Memory B cell (primary cell): Measurements from ENCODE around the gene NDC1.

Experiments
- ATAC-seq: fragments of 150-1000 bp; cut with Tn5 transposase; 2 replicates; pipeline ENCODE4 v1.10.0; 2021; ENCODE audit warnings: low read depth, mild to moderate bottlenecking, moderate library complexity
- DNase-seq, 2 donors: peaks; one replicate each; pipeline ENCODE4 v3.0.0; 2022; ENCODE audit warnings: low spot score in 2 of 2
- H3K27ac Mint-ChIP-seq: one replicate; pipeline ENCODE4 v1.8.0; 2022; ENCODE audit warnings: mild to moderate bottlenecking, moderate library complexity, mixed read lengths
- H3K27me3 Mint-ChIP-seq: one replicate; pipeline ENCODE4 v1.8.0; 2022; ENCODE audit warnings: mixed read lengths
- H3K36me3 Mint-ChIP-seq: one replicate; pipeline ENCODE4 v1.8.0; 2022; ENCODE audit warnings: mild to moderate bottlenecking, mixed read lengths
- H3K4me1 Mint-ChIP-seq: one replicate; pipeline ENCODE4 v1.8.0; 2022; ENCODE audit warnings: mixed read lengths
- H3K4me3 Mint-ChIP-seq: one replicate; pipeline ENCODE4 v1.8.0; 2022; ENCODE audit warnings: mild to moderate bottlenecking, moderate library complexity, mixed read lengths
- H3K9me3 Mint-ChIP-seq: one replicate; pipeline ENCODE4 v1.8.0; 2022; ENCODE audit warnings: mixed read lengths

Gene NDC1

DNA sequence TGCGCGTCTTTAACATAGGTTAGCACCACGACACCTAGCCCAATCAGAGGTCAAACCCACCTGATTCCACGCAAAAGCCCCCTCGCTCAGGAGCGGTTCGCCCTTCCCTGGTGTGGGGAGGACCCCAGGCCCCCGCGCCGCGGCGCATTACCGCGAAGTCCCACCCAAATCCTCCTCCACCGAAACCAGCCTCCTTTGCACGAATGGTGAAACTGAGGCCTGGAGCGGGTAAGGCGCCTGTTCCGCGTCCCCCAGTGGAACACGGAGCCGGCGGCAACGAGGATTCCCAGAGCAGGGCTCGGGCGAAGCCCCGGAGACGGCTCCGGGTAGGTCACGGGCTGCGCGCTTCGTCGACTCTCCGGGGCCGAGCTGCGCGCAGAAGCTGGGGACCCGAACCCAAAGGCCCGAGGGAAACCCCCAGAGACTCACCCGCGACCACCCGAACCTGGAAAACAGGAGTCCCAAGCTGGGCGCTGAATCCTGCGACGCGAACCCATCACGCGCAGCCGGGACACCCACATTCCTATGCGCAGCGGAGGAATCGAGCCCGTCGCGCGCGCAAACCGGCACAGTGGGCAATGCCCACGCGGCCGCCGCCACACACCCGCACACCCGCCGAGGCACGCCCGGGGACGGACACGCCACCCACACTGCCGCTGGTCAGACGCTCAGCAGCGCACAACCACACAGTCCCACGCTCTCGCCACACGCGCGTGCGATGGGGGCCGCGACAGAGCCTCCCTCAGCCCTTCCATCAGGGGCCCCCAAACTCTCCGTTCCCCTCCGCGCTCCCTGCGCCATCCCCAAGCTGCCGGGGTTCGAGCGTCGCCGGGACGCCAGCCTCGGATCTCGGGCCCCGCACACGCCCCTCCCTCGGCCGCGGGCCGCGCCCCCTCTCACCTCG lies 99.6 kb downstream of the NDC1 start:
- Mint-ChIP-seq H3K4me1 (no peaks in the 10 kb centered on the region), H3K27me3 (peaks cover 20% of the 10 kb centered on the region), H3K27ac (no peak overlapping the region), H3K9me3 (peaks cover 8% of the 10 kb centered on the region), H3K36me3 (peaks cover 9% of the 10 kb centered on the region), H3K4me3 (peak overlapping the region; percentile 62)
- ATAC-seq = no peak
- DNase-seq = peak in 1 of 2 donors; percentile 19

DNA sequence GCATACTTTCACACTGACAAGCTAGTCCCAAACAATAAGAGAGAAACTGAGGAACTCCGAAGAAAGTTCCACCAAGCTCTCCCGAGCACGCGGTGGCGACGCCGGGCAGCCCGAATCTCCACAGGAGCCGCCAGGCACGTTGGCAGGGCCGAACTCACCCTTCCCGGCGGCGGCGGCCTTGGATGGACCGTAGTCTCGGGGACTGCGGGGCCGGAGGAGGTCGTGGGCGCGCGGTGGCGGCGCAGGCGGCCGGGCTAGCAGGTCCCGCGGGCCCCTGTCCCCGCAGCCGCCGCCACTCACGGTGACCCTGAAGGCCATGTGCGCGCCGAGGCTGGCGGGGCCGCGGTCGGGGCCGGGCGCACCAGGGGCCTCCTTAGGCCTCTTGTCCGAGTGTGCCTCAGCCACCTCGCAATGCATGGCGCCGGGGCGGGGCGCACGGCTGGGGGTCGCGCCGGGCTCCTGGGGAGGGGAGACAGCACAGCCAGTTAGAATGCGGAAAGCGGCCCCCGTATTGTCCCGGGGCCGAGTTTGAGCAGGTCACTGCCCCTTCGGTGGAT lies 100.4 kb downstream of the NDC1 start:
- no peak overlapping the region for H3K27ac Mint-ChIP-seq
- H3K4me1 Mint-ChIP-seq = no peaks in the 10 kb centered on the region
- H3K27me3 Mint-ChIP-seq = peaks cover 14% of the 10 kb centered on the region
- H3K9me3 Mint-ChIP-seq = peaks cover 5% of the 10 kb centered on the region
- no peak for DNase-seq
- no peak for ATAC-seq
- peak overlapping the region; percentile 24 for H3K4me3 Mint-ChIP-seq
- peaks cover 5% of the 10 kb centered on the region for H3K36me3 Mint-ChIP-seq

DNA sequence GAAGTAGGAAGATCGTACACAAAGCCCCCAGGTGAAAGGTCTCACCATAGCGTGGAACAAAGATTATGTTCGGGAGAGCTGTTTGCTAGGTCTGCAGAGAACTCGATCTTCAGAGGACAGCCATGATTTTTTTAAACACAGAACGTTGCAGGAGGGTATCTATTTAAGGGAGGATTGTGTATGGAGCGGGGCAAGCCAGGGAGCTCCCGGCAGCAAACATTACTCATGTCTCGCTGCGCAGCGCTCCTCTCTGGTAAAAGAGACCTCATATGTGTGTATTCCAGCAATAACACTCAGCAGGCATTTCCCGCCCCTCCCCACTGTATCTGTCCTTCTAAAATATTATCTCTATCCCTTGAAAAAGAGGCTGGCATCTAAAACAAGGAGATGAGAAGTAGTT lies 101.8 kb downstream of the NDC1 start:
- DNase-seq (no peak), ATAC-seq (no peak)
- Mint-ChIP-seq H3K27me3 (peaks cover 10% of the 10 kb centered on the region), H3K4me3 (no peak overlapping the region), H3K9me3 (no peaks in the 10 kb centered on the region), H3K4me1 (no peaks in the 10 kb centered on the region), H3K27ac (no peak overlapping the region), H3K36me3 (no peaks in the 10 kb centered on the region)

DNA sequence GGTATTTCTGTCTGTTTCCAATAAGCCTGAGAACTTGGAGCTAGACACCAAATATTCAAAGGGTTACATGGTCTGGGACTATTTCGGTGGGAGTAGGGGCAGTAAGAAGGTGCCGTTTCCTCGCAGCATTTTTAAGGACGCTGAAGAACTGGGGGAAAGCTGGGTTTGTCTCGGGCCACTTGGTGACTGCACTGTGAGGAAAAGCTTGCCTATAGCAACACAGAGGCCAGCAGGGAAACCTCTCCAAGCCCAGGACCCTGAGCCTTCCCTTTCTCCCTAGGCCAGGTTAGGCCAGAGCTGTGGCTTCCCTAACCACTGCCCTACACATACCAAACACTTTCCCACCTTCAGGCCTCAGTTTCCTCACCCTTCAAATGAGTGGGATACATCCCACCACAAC lies 102.4 kb downstream of the NDC1 start:
- DNase-seq (no peak), ATAC-seq (no peak)
- Mint-ChIP-seq H3K4me3 (no peak overlapping the region), H3K27me3 (peaks cover 10% of the 10 kb centered on the region), H3K36me3 (no peaks in the 10 kb centered on the region), H3K4me1 (no peaks in the 10 kb centered on the region), H3K9me3 (no peaks in the 10 kb centered on the region), H3K27ac (no peak overlapping the region)

DNA sequence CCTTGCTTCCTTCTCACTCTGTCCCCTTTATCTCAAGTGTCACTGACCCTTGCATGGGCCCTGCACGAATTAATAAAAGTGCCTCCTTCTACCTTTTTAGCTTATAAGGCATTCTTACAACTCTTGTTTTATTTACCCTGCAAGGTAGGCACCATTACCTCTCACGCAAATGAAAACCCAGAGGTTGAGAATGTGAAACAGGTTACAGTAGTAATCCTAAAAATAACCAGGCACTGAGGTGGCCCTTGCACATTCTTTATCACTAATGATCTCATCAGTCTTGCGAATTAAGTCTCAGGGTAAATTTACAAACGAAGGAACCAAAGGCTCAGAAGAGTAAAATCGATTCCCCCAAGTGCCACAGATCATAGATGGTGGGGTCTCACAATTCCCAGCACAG lies 102.8 kb downstream of the NDC1 start:
- H3K27me3 Mint-ChIP-seq = peaks cover 10% of the 10 kb centered on the region
- no peak overlapping the region for H3K4me3 Mint-ChIP-seq
- no peaks in the 10 kb centered on the region for H3K9me3 Mint-ChIP-seq

DNA sequence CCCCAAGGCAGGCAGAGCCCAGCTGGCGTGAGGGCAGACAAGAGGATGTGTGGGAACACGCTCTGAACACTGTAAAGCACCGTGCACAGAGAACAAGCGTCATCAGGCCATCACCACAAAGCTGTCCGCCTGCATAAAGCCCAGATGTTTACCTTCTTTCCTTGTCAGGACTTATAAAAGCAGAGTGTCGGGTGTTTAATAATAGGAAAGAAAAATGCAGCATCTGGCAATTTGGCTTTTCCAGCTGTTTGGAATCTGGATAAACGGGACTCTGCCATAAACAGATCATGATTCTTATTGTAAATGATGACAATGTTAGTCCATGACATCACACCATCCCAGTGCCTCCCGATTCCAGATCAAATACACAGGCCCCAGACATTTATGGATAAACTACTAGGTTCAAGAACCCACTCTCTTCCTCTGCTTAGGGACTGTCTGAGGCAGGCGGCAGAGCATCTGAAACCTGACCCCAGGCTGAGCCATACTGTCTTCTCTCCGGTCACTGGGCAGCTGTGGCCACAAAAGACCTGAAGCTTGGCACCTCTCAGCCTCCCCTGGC lies 103.4 kb downstream of the NDC1 start:
- Mint-ChIP-seq H3K4me1 (no peaks in the 10 kb centered on the region), H3K4me3 (no peak overlapping the region), H3K9me3 (no peaks in the 10 kb centered on the region), H3K27ac (no peak overlapping the region), H3K36me3 (no peaks in the 10 kb centered on the region), H3K27me3 (peaks cover 10% of the 10 kb centered on the region)
- no peak for DNase-seq
- no peak for ATAC-seq

More for the DNA sequence above, 102.8 kb downstream of the NDC1 start:
- no peak for ATAC-seq
- Mint-ChIP-seq H3K4me1 (no peaks in the 10 kb centered on the region), H3K36me3 (no peaks in the 10 kb centered on the region), H3K27ac (no peak overlapping the region)
- DNase-seq = no peak

DNA sequence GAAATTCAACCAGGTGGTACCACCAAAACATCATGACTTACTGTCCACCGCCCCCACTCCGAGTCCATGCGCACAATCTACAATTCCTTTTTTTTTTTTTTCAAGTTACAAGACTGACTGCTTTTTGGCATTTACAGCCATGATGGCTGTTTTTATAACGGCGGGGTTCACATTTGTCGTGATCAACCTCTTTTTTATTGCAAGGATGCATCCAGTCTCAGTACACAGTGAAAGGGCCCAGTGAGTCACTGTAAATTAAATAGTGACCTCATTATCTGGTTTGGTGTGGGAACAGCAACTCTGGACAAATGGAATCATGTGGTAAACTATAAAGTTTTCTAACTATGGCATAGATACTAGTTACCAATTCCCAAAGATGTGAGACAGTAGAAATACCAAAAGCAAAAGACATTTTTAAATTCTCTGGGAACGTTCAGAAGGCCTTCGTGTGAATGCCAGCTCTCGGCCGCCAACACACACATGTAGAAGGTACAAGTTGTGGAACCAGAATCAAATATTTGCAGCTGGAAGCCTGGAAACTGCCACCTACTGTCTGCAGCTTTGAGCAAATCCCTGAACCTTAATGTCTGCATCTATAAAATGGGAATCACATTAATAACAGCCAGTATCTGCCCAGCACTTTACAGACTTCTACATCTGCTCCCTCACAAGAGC lies 104.0 kb downstream of the NDC1 start:
- Mint-ChIP-seq H3K4me3 (no peak overlapping the region), H3K4me1 (no peaks in the 10 kb centered on the region), H3K9me3 (no peaks in the 10 kb centered on the region), H3K27ac (no peak overlapping the region), H3K27me3 (peaks cover 11% of the 10 kb centered on the region), H3K36me3 (no peaks in the 10 kb centered on the region)
- DNase-seq (no peak), ATAC-seq (no peak)

DNA sequence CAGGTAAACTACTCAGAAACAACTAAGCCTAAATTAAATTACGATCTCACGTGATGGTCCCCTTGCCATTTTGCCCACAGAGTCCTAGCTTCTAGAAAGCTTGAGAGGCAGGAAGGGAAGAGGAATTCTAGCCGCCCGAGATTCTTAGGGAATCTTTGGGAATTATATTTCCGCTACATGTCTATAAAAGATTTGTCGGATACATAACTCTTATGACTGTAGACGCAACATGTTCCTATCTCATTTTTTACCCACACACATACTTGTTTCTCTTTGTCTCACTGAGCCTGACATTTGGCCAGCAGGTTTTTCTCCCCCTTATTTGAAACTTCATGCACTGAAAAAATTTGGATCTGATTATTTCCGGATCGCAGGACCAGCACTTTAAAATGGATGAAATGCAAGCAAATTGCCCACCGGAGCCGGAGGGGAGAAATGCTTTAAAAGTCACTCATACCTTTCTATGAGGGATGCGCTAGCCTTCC lies 104.6 kb downstream of the NDC1 start:
- no peak overlapping the region for H3K4me3 Mint-ChIP-seq
- DNase-seq (no peak), ATAC-seq (no peak)
- no peak overlapping the region for H3K27ac Mint-ChIP-seq
- H3K36me3 Mint-ChIP-seq = no peaks in the 10 kb centered on the region
- peaks cover 11% of the 10 kb centered on the region for H3K27me3 Mint-ChIP-seq
- H3K4me1 Mint-ChIP-seq = no peaks in the 10 kb centered on the region
- H3K9me3 Mint-ChIP-seq = no peaks in the 10 kb centered on the region

DNA sequence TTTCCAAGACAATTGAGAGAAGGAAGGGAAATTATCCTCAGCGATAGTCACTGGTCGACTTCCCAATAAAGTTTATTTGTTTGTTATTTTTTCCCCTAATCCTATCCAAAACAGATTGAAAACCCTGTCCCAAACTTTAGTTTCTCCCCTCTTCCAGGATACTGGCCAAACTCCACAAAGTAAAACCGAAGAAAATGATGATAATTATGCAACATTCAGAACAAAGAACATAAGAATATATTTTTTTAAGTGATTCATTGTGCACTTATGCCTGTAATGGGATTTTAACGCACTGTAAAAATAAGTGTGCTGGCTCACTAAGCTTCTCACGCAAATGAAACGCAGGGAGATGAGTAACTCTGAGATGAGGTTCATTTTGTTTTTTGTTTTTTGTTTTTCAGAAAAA lies 105.2 kb downstream of the NDC1 start:
- Mint-ChIP-seq H3K27me3 (peaks cover 11% of the 10 kb centered on the region), H3K36me3 (no peaks in the 10 kb centered on the region), H3K9me3 (no peaks in the 10 kb centered on the region), H3K27ac (no peak overlapping the region), H3K4me3 (no peak overlapping the region), H3K4me1 (no peaks in the 10 kb centered on the region)
- DNase-seq (no peak), ATAC-seq (no peak)

DNA sequence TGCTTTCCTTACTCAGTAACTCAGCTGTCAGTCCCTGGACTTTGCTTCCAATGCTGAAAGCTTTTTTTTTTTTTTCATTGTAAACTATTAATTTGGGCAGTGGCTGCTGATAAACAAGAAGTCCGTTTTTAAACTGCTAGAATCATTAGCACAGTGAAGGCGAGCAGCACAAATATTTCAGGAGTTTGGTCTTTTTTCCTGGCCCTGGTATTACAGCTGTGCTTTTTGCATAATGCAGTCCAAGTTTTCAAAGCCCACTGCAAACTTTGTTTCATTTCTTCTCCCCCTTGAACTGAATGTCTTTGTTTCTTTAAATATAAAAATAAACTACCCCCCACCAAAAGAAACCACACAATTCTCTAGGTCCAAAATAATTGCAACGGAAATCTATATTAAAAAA lies 105.7 kb downstream of the NDC1 start:
- Mint-ChIP-seq H3K4me3 (no peak overlapping the region), H3K4me1 (no peaks in the 10 kb centered on the region), H3K36me3 (no peaks in the 10 kb centered on the region), H3K9me3 (no peaks in the 10 kb centered on the region), H3K27ac (no peak overlapping the region), H3K27me3 (peaks cover 11% of the 10 kb centered on the region)
- ATAC-seq (no peak), DNase-seq (no peak)

DNA sequence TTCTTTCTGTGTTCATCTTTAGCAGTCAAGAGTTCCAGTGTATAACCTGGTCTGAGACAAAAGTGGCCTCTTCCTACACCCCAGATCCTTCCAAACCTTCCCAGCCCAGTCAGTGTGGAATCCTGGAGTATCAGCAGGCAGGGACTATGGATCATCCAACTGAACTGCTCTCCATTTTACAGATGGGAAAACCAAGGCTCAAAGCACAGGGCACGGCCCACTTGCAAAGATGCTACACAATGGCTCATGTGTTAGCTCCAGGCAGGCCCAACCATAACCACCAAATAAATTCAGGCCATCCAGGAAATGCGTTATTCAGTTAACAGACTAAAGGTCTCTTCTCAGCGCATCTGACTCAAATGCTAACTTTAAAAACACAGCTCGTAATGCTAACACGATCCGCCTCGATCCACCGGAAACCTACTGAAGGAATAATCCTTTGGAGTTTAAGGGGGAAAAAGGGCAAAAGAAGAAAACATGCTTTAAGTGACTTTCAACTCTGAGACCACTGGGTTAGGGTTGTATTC lies 106.3 kb downstream of the NDC1 start:
- no peaks in the 10 kb centered on the region for H3K9me3 Mint-ChIP-seq
- no peak overlapping the region for H3K4me3 Mint-ChIP-seq
- H3K27ac Mint-ChIP-seq = no peak overlapping the region
- peaks cover 11% of the 10 kb centered on the region for H3K27me3 Mint-ChIP-seq
- ATAC-seq (no peak), DNase-seq (no peak)
- no peaks in the 10 kb centered on the region for H3K36me3 Mint-ChIP-seq
- no peaks in the 10 kb centered on the region for H3K4me1 Mint-ChIP-seq

DNA sequence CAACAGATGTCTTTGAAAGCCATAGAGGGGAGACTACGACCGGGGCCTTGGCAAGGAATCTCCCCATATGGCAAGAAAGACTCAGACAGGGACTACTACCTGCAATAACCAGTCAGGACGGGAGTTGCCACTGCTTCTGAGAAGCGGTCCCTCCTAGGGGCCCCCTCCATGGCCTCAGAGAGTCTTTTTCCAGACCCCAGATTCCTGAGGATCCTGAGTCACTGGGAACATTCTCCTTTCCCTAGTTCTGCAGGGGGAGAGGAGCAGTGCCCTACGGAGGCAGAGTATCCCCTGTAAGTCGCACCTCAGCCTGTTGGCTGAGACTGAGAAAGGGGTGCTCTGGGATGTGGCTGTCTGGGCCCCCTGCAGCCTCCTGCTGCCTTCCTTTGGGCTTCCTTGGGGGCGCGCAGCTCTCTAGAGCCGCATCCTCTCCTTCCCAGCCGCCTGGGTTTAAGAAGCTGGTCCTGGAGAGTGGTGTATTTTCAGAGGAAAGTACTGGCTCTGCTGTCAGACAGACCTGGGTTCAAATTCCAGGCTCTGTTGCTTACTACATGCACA lies 107.0 kb downstream of the NDC1 start:
- Mint-ChIP-seq H3K27me3 (peaks cover 11% of the 10 kb centered on the region), H3K36me3 (no peaks in the 10 kb centered on the region), H3K4me1 (no peaks in the 10 kb centered on the region), H3K4me3 (no peak overlapping the region), H3K9me3 (no peaks in the 10 kb centered on the region), H3K27ac (no peak overlapping the region)
- DNase-seq = no peak
- ATAC-seq = no peak

DNA sequence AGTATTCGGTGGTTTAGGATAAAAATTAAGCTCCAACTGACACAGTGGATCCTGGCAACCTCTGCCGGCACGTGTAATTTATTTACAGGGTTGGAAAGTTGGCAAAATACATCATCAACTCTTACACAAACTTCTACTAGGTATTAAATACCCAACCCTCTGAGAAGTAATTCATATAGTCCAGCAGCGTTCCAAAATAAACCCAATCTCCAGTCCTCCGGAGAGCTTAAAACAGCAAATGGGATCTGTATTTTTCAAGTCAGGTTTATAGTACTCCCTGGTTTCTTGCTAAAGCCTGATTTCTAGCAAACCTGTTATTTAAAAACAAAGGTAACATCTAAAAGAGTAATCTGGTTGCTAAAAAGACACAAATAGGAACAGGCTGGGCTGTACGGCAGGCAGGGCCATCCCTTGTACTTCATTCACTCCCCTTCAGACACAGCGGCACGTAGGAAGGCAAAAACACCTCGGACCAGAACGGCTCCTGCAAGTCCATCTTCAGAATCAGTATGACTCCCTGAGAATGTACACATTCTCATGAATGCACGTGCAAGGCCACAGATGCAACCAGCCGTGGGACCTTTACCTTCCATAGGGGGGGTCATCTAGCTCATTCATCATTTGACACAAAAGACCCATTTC lies 107.8 kb downstream of the NDC1 start:
- DNase-seq (no peak), ATAC-seq (no peak)
- H3K27ac Mint-ChIP-seq = no peak overlapping the region
- no peak overlapping the region for H3K4me3 Mint-ChIP-seq
- H3K9me3 Mint-ChIP-seq = no peaks in the 10 kb centered on the region
- H3K4me1 Mint-ChIP-seq = no peaks in the 10 kb centered on the region
- peaks cover 11% of the 10 kb centered on the region for H3K27me3 Mint-ChIP-seq
- H3K36me3 Mint-ChIP-seq = no peaks in the 10 kb centered on the region
